Measurements from ENCODE around the gene CERS1. TPM values are rescaled to one million over a fixed set of nuclear protein-coding genes. Genes with fewer than 3 reads are reported as not detected.

The CERS1 gene
- total and polyA plus RNA-seq, 4 donors = 0.28 TPM; not detected in 3

GRCh38 chr19:18832306-18833140, 63.4 kb downstream of the CERS1 start:
- peaks cover 0 to 3% (median 0%) of the 10 kb centered on the region in 4 donors for H3K36me3 ChIP-seq (ENCODE audit: control insufficient read depth in 4 of 4, insufficient read depth in 3 of 4, low read depth in 1 of 4, low read length in 3 of 4)
- H3K27ac ChIP-seq (ENCODE audit: low read depth in 1 of 2, low read length in 2 of 2) = peak overlapping the region; percentile 84 to 90
- H3K9me3 ChIP-seq (ENCODE audit: control insufficient read depth in 4 of 4, low read length in 3 of 4) = no peaks in the 10 kb centered on the region
- under 1% methylated on average over 69 of the region's 69 CpGs for WGBS
- peaks cover 12 to 41% (median 27%) of the 10 kb centered on the region in 4 donors for H3K4me1 ChIP-seq (ENCODE audit: control insufficient read depth in 4 of 4, insufficient read depth in 4 of 4, low read length in 3 of 4)
- peak overlapping the region; percentile 63 to 97 for H3K9ac ChIP-seq (ENCODE audit: low read depth in 1 of 2, low read length in 2 of 2)
- H3K4me3 ChIP-seq (ENCODE audit: low read depth in 1 of 3, low read length in 3 of 3) = peak overlapping the region; percentile 91 to 97 (median 91)
- no peaks in the 10 kb centered on the region for H3K27me3 ChIP-seq (ENCODE audit: control insufficient read depth in 4 of 4, insufficient read depth in 4 of 4, low read length in 3 of 4)
- no peak for TF ChIP-seq GABPA (IDR thresholded peaks at IDR 0.05 in 1 of 2, conservative IDR thresholded peaks at IDR 0.05 in 1 of 2)
- peak in 1 of 2 donors; percentile 69 for TF ChIP-seq RXRA (IDR thresholded peaks at IDR 0.05)
- DNase-seq (ENCODE audit: low spot score) = peak; percentile 65

- peak; percentile 97 for DNase-seq (ENCODE audit: low spot score)
- Histone ChIP-seq H3K27ac (ENCODE audit: low read depth in 1 of 2, low read length in 2 of 2) (peak within 1 kb of the TSS; percentile 84 to 90), H3K9ac (ENCODE audit: low read depth in 1 of 2, low read length in 2 of 2) (peak within 1 kb of the TSS; percentile 63 to 97), H3K27me3 (ENCODE audit: control insufficient read depth in 4 of 4, insufficient read depth in 4 of 4, low read length in 3 of 4) (no peaks in the 10 kb centered on the region), H3K4me1 (ENCODE audit: control insufficient read depth in 4 of 4, insufficient read depth in 4 of 4, low read length in 3 of 4) (peaks cover 12 to 38% (median 26%) of the 10 kb centered on the region in 4 donors), H3K9me3 (ENCODE audit: control insufficient read depth in 4 of 4, low read length in 3 of 4) (no peaks in the 10 kb centered on the region), H3K4me3 (ENCODE audit: low read depth in 1 of 3, low read length in 3 of 3) (peak within 1 kb of the TSS; percentile 91 to 97 (median 91)), H3K36me3 (ENCODE audit: control insufficient read depth in 4 of 4, insufficient read depth in 3 of 4, low read depth in 1 of 4, low read length in 3 of 4) (no peaks in the 10 kb centered on the region)
- no peak for TF ChIP-seq MAX (IDR thresholded peaks at IDR 0.05)
- TF ChIP-seq REST (IDR thresholded peaks at IDR 0.05) = no peak
- TF ChIP-seq ATF3 (IDR thresholded peaks at IDR 0.05) = no peak
- no peak for TF ChIP-seq TAF1 (conservative IDR thresholded peaks at IDR 0.05)
- no peak for TF ChIP-seq HNF4G (IDR thresholded peaks at IDR 0.05)
- TF ChIP-seq JUND (IDR thresholded peaks at IDR 0.05) = no peak
- TF ChIP-seq ZBTB33 (IDR thresholded peaks at IDR 0.05) = no peak
- no peak for TF ChIP-seq SP1 (IDR thresholded peaks at IDR 0.05)
- TF ChIP-seq RXRA (IDR thresholded peaks at IDR 0.05) = no peak
- no peak for TF ChIP-seq EGR1 (IDR thresholded peaks at IDR 0.05; ENCODE audit: low read depth in 2 of 2)
- no peak for TF ChIP-seq CTCF (IDR thresholded peaks at IDR 0.05; ENCODE audit: low read depth, low read length, missing input control)
- TF ChIP-seq RAD21 (IDR thresholded peaks at IDR 0.05) = no peak
- no peak for TF ChIP-seq FOXA2 (IDR thresholded peaks at IDR 0.05)
- no peak for TF ChIP-seq GABPA (IDR thresholded peaks at IDR 0.05 in 1 of 2, conservative IDR thresholded peaks at IDR 0.05 in 1 of 2)
- TF ChIP-seq HNF4A (conservative IDR thresholded peaks at IDR 0.05) = no peak
- TF ChIP-seq FOXA1 (IDR thresholded peaks at IDR 0.05) = no peak
- TF ChIP-seq NR2F2 (IDR thresholded peaks at IDR 0.05) = no peak
- no peak for TF ChIP-seq YY1 (IDR thresholded peaks at IDR 0.05)
- WGBS = under 1% methylated on average over 96 of the region's 96 CpGs
Measured at GRCh38 chr19:18831524-18832305, 64.2 kb downstream of the CERS1 start, which contains the start of gene UPF1. Gene UPF1, plus strand, starts transcription at chr19:18831959. Its CDS starts 251 bp downstream, at chr19:18832210.
